Measurements from ENCODE around the gene TLN1. TPM values are rescaled to one million over a fixed set of nuclear protein-coding genes. Genes with fewer than 3 reads are reported as not detected.

TLN1 gene
- total and polyA plus RNA-seq, 11 donors: 152 to 373 (median 257) TPM

GRCh38 chr9:35683323-35683722 lies 48.7 kb downstream of the TLN1 start:
- H3K36me3 ChIP-seq: peaks cover 0 to 47% (median 38%) of the 10 kb centered on the region in 9 donors
- intact Hi-C loops (cut with DNase I): no loop called here
- H3K4me1 ChIP-seq: peaks cover 2 to 41% (median 20%) of the 10 kb centered on the region in 12 donors
- ATAC-seq (no peak), DNase-seq (no peak)
- TF ChIP-seq POLR2A (IDR thresholded peaks at IDR 0.05) (no peak), CTCF (IDR thresholded peaks at IDR 0.05) (no peak)
- H3K4me3 ChIP-seq: no peak overlapping the region
- no peaks in the 10 kb centered on the region for H3K27me3 ChIP-seq
- peak overlapping the region in 1 of 12 donors; percentile 98 for H3K27ac ChIP-seq
- H3K9me3 ChIP-seq: no peaks in the 10 kb centered on the region
- WGBS, 4 donors: 57 to 71% (median 66%) methylated on average over 2 of the region's 2 CpGs

GRCh38 chr9:35682520-35683315 lies 49.3 kb downstream of the TLN1 start:
- intact Hi-C loops (cut with DNase I): no loop called here
- Histone ChIP-seq H3K4me1 (peaks cover 2 to 35% (median 19%) of the 10 kb centered on the region in 12 donors), H3K9me3 (no peaks in the 10 kb centered on the region), H3K27ac (peak overlapping the region in 1 of 12 donors; percentile 98), H3K36me3 (peaks cover 0 to 47% (median 38%) of the 10 kb centered on the region in 9 donors), H3K4me3 (no peak overlapping the region), H3K27me3 (no peaks in the 10 kb centered on the region)
- WGBS, 4 donors: 81 to 91% (median 87%) methylated on average over 10 of the region's 10 CpGs
- no peak for DNase-seq
- TF ChIP-seq POLR2A (IDR thresholded peaks at IDR 0.05): no peak
- TF ChIP-seq CTCF (IDR thresholded peaks at IDR 0.05): no peak
- ATAC-seq: no peak

GRCh38 chr9:35682051-35682450 lies 49.9 kb downstream of the TLN1 start:
- WGBS, 4 donors: 63 to 75% (median 74%) methylated on average over 6 of the region's 6 CpGs
- TF ChIP-seq CTCF (IDR thresholded peaks at IDR 0.05): no peak
- no peak for TF ChIP-seq POLR2A (IDR thresholded peaks at IDR 0.05)
- DNase-seq: no peak
- Histone ChIP-seq H3K36me3 (peaks cover 0 to 47% (median 38%) of the 10 kb centered on the region in 9 donors), H3K9me3 (no peaks in the 10 kb centered on the region), H3K27ac (peak overlapping the region in 1 of 12 donors; percentile 98), H3K4me1 (peaks cover 2 to 28% (median 15%) of the 10 kb centered on the region in 12 donors), H3K4me3 (no peak overlapping the region), H3K27me3 (no peaks in the 10 kb centered on the region)
- no peak for ATAC-seq
- intact Hi-C loops (cut with DNase I): no loop called here

GRCh38 chr9:35681341-35682002 lies 50.5 kb downstream of the TLN1 start:
- DNase-seq (no peak), ATAC-seq (peak in 1 of 4 donors; percentile 6)
- WGBS, 4 donors: 40 to 69% (median 65%) methylated on average over 1 to 3 of the region's 3 CpGs; no CpG with 5 or more reads in 1 of the 4 donors
- Histone ChIP-seq H3K9me3 (no peaks in the 10 kb centered on the region), H3K27me3 (no peaks in the 10 kb centered on the region), H3K4me3 (no peak overlapping the region), H3K4me1 (peaks cover 0 to 24% (median 10%) of the 10 kb centered on the region in 12 donors), H3K27ac (peak overlapping the region in 1 of 12 donors; percentile 98), H3K36me3 (peaks cover 0 to 47% (median 38%) of the 10 kb centered on the region in 9 donors)
- intact Hi-C loops (cut with DNase I): no loop called here
- TF ChIP-seq POLR2A (IDR thresholded peaks at IDR 0.05): no peak
- no peak for TF ChIP-seq CTCF (IDR thresholded peaks at IDR 0.05)

All from heart left ventricle (tissue), 16 donors.